Prostate gland (tissue), 2 donors: ENCODE measurements around the gene KCTD17.

ENCODE experiments used
- CTCF ChIP-seq, 4 experiments: fragments of 200-600 bp in 2 of 4; fragments of 450-650 bp in 2 of 4; sonication (generic) in 2 of 4; IDR thresholded peaks; 1 replicate in 3 of 4; 2 replicates in 1 of 4; pipeline ENCODE4 v1.5.1; 2016 to 2019; ENCODE audit warnings: antibody characterized with exemption in 4 of 4, mild to moderate bottlenecking in 2 of 4, moderate library complexity in 2 of 4
- POLR2AphosphoS5 ChIP-seq: sonication (generic); formaldehyde crosslinking; IDR thresholded peaks from one replicate; pipeline ENCODE4 v1.6.1; 2017; ENCODE audit warnings: antibody characterized with exemption

DNA sequence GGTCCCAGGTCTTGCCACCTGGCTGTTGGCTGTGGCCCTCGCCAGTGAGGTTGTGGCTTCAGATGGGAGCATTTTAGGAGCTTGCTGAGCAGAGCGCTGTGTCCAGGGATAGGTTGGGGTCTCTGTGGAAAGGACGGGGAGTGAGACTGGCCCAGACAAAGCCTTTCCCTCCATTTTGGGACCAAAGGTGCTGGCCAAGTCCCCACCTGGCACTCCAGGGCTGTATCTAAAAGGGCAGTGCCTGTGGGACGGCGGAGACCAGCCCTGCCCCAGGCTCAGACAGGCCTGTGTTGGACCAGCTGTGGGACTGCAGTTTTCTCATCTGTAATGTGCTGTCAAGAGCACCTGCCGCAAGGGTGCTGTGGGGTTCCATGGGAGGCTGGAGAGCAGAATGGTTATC, 5.0 kb upstream of the KCTD17 start:
- no peak for TF ChIP-seq POLR2AphosphoS5
- TF ChIP-seq CTCF (IDR thresholded peaks at IDR 0.05) = no peak
